DMS 273 treated with DMSO at 0.1 percent for 48 hours (cell line): ENCODE results near the gene RPS6KA5.
"Not testable (repeated sequence)": the region's sequence is repeated elsewhere in the genome, so short reads cannot be mapped to it uniquely, and the experiment has no call there.

Experiments
- DNase-seq: peaks from one replicate; lab custom pipeline; 2025; lab: John Stamatoyannopoulos, UW

Gene RPS6KA5

GRCh38 chr14:91060351-91061055 is at the start of gene RPS6KA5:
Gene RPS6KA5, minus strand, starts transcription at chr14:91060641. Its CDS starts 207 bp downstream, at chr14:91060434.
- DNase-seq = peak; percentile 100

- no peak for DNase-seq
Measured at GRCh38 chr14:91108941-91109611, 48.6 kb upstream of the RPS6KA5 start.

GRCh38 chr14:91103116-91103515 is 42.7 kb upstream of the RPS6KA5 start:
- no peak for DNase-seq

GRCh38 chr14:91100102-91100501 is 39.7 kb upstream of the RPS6KA5 start:
- no peak for DNase-seq

GRCh38 chr14:91098591-91098990 is 38.1 kb upstream of the RPS6KA5 start:
- no peak for DNase-seq

GRCh38 chr14:91097657-91098056 is 37.2 kb upstream of the RPS6KA5 start:
- not testable (repeated sequence) for DNase-seq

- no peak for DNase-seq
Measured at GRCh38 chr14:91095178-91095577, 34.7 kb upstream of the RPS6KA5 start.

GRCh38 chr14:91094772-91095171 is 34.3 kb upstream of the RPS6KA5 start:
- DNase-seq = no peak

GRCh38 chr14:91093743-91094472 is 33.5 kb upstream of the RPS6KA5 start:
- not testable (repeated sequence) for DNase-seq

- no peak for DNase-seq
Measured at GRCh38 chr14:91092073-91092472, 31.6 kb upstream of the RPS6KA5 start.

GRCh38 chr14:91090743-91091142 is 30.3 kb upstream of the RPS6KA5 start:
- DNase-seq = no peak

- no peak for DNase-seq
Measured at GRCh38 chr14:91089958-91090535, 29.6 kb upstream of the RPS6KA5 start.

- DNase-seq = no peak
Measured at GRCh38 chr14:91088585-91089235, 28.3 kb upstream of the RPS6KA5 start.

- DNase-seq = not testable (repeated sequence)
Measured at GRCh38 chr14:91087470-91087869, 27.0 kb upstream of the RPS6KA5 start.

GRCh38 chr14:91084516-91084915 is 24.1 kb upstream of the RPS6KA5 start:
- no peak for DNase-seq

- DNase-seq = no peak
Measured at GRCh38 chr14:91082282-91082681, 21.8 kb upstream of the RPS6KA5 start.

- DNase-seq = no peak
Measured at GRCh38 chr14:91080071-91080470, 19.6 kb upstream of the RPS6KA5 start.

- DNase-seq = no peak
Measured at GRCh38 chr14:91078095-91078737, 17.8 kb upstream of the RPS6KA5 start.

GRCh38 chr14:91075553-91075952 is 15.1 kb upstream of the RPS6KA5 start:
- DNase-seq = no peak

- DNase-seq = no peak
Measured at GRCh38 chr14:91070572-91070971, 10.1 kb upstream of the RPS6KA5 start.

GRCh38 chr14:91068642-91069041 is 8.2 kb upstream of the RPS6KA5 start:
- DNase-seq = no peak

- no peak for DNase-seq
Measured at GRCh38 chr14:91067186-91067585, 6.7 kb upstream of the RPS6KA5 start.
